SK-N-MC (cell line): ENCODE results near the gene LTBP2.

Experiments
- EZH2 ChIP-seq: fragments of 200-600 bp; sonication (generic); IDR thresholded peaks from one replicate; pipeline ENCODE4 v1.6.1; 2017; ENCODE audit warnings: antibody characterized with exemption
- POLR2AphosphoS5 ChIP-seq: IDR thresholded peaks from 2 replicates; pipeline ENCODE4 v1.6.1; 2012; ENCODE audit warnings: mild to moderate bottlenecking, low read depth, low read length, borderline replicate concordance

- no peak for TF ChIP-seq POLR2AphosphoS5
- TF ChIP-seq EZH2 = no peak
These were observed 28.2 kb downstream of the LTBP2 start for GRCh38 chr14:74583689-74584434.
